Neural cell (in vitro differentiated cells): ENCODE data around the gene RBM6.

Experiments used
- CTCF ChIP-seq: fragments of 450-650 bp; IDR thresholded peaks from 2 replicates; pipeline ENCODE4 v1.5.1; 2014; ENCODE audit warnings: antibody characterized with exemption, mild to moderate bottlenecking, moderate library complexity; ENCODE audit not compliant: poor library complexity, severe bottlenecking
- EP300 ChIP-seq: fragments of 450-650 bp; conservative IDR thresholded peaks from 2 replicates; pipeline ENCODE4 v1.6.1; 2014; ENCODE audit warnings: antibody characterized with exemption, mild to moderate bottlenecking, moderate library complexity; ENCODE audit not compliant: poor library complexity, severe bottlenecking
- EZH2 ChIP-seq: fragments of 200-600, 300-800 bp; shearing (Covaris generic), sonication (generic); IDR thresholded peaks from 2 replicates; pipeline ENCODE4 v1.6.1; 2014; ENCODE audit warnings: antibody characterized with exemption, low read length, borderline replicate concordance, mild to moderate bottlenecking; ENCODE audit not compliant: insufficient read depth, poor library complexity, severe bottlenecking
- MXI1 ChIP-seq: fragments of 450-650 bp; conservative IDR thresholded peaks from 2 replicates; pipeline ENCODE4 v1.6.1; 2014; ENCODE audit warnings: antibody characterized with exemption, mild to moderate bottlenecking; ENCODE audit not compliant: poor library complexity, severe bottlenecking
- RAD21 ChIP-seq: fragments of 450-650 bp; conservative IDR thresholded peaks from 2 replicates; pipeline ENCODE4 v1.6.1; 2014; ENCODE audit warnings: antibody characterized with exemption, mild to moderate bottlenecking, moderate library complexity
- SMC3 ChIP-seq: fragments of 450-650 bp; conservative IDR thresholded peaks from 2 replicates; pipeline ENCODE4 v1.6.1; 2014; ENCODE audit warnings: antibody characterized with exemption, mild to moderate bottlenecking, moderate library complexity; ENCODE audit not compliant: poor library complexity
- TAF1 ChIP-seq: IDR thresholded peaks from 2 replicates; pipeline ENCODE4 v1.6.1; 2012; ENCODE audit warnings: low read depth

- TF ChIP-seq CTCF (no peak), MXI1 (no peak), TAF1 (no peak), EP300 (no peak), EZH2 (no peak), RAD21 (no peak), SMC3 (no peak)
Measured at GRCh38 chr3:49930922-49931321, 9.0 kb upstream of the RBM6 start.
